Measurements from ENCODE around the gene NGLY1. TPM values are rescaled to one million over a fixed set of nuclear protein-coding genes. Genes with fewer than 3 reads are reported as not detected.

Gene NGLY1
- total RNA-seq, 2 experiments from 2014 or later: 88.1 to 142 TPM

GRCh38 chr3:25677121-25677520 is 106.1 kb downstream of the NGLY1 start:
- no TSS peak for BruUV-seq (replicated peaks)
- Histone ChIP-seq H3K4me1 (ENCODE audit: insufficient read depth, low read length, poor library complexity, severe bottlenecking) (no peaks in the 10 kb centered on the region), H3K4me2 (ENCODE audit: low read length) (no peak overlapping the region), H3K9me3 (ENCODE audit: low read length) (peaks cover 23% of the 10 kb centered on the region; the same call in 1 of the 2 replicates), H3K79me2 (ENCODE audit: insufficient read depth, low read depth, low read length) (no peaks in the 10 kb centered on the region), H4K20me1 (ENCODE audit: insufficient read depth, low read length) (no peaks in the 10 kb centered on the region), H3K9me2 (ENCODE audit: insufficient read depth, low read length) (no peaks in the 10 kb centered on the region), H3K27ac (ENCODE audit: low read depth, low read length, poor library complexity, severe bottlenecking) (no peak overlapping the region), H3K36me3 (ENCODE audit: insufficient read depth, low read length) (peaks cover 7% of the 10 kb centered on the region; the same call in 1 of the 2 replicates), H2AFZ (ENCODE audit: low read length) (no peak overlapping the region), H3K4me3 (ENCODE audit: low read depth, low read length, poor library complexity, severe bottlenecking) (no peak overlapping the region)
- TF ChIP-seq EZH2phosphoT487 (IDR thresholded peaks at IDR 0.05; ENCODE audit: borderline replicate concordance, low read depth, low read length): no peak
- TF ChIP-seq CTCF (conservative IDR thresholded peaks at IDR 0.05; ENCODE audit: low read length): no peak
- DNase-seq (ENCODE audit: low spot score): no peak
- ChIA-PET POLR2A (interaction anchor here (1.0 to 1.5 kb wide), 3 partner anchors 8 to 20 kb away, joined by 3 to 4 read pairs (median 3); no protein-coding TSS in a partner anchor), CTCF (ENCODE audit: unreplicated experiment) (no interaction called here)
- intact Hi-C loops (cut with micrococcal nuclease; ENCODE audit: unreplicated experiment): no loop called here

- H3K4me3 ChIP-seq (ENCODE audit: low read depth, low read length, poor library complexity, severe bottlenecking): no peak overlapping the region
- no peak for DNase-seq (ENCODE audit: low spot score)
- CTCF ChIA-PET (ENCODE audit: unreplicated experiment): no interaction called here
- H3K27ac ChIP-seq (ENCODE audit: low read depth, low read length, poor library complexity, severe bottlenecking): no peak overlapping the region
- TF ChIP-seq EZH2phosphoT487 (IDR thresholded peaks at IDR 0.05; ENCODE audit: borderline replicate concordance, low read depth, low read length) (no peak), CTCF (conservative IDR thresholded peaks at IDR 0.05; ENCODE audit: low read length) (no peak)
- POLR2A ChIA-PET: interaction anchor here (0.6 kb wide), 1 partner anchor 22 kb away, joined by 3 read pairs; no protein-coding TSS in a partner anchor
- H3K9me2 ChIP-seq (ENCODE audit: insufficient read depth, low read length): no peaks in the 10 kb centered on the region
- H3K79me2 ChIP-seq (ENCODE audit: insufficient read depth, low read depth, low read length): no peaks in the 10 kb centered on the region
- no peaks in the 10 kb centered on the region for H3K4me1 ChIP-seq (ENCODE audit: insufficient read depth, low read length, poor library complexity, severe bottlenecking)
- H2AFZ ChIP-seq (ENCODE audit: low read length): no peak overlapping the region
- intact Hi-C loops (cut with micrococcal nuclease; ENCODE audit: unreplicated experiment): no loop called here
- no peak overlapping the region for H3K4me2 ChIP-seq (ENCODE audit: low read length)
- peaks cover 23% of the 10 kb centered on the region; the same call in 1 of the 2 replicates for H3K9me3 ChIP-seq (ENCODE audit: low read length)
- no TSS peak for BruUV-seq (replicated peaks)
- peaks cover 7% of the 10 kb centered on the region; the same call in 1 of the 2 replicates for H3K36me3 ChIP-seq (ENCODE audit: insufficient read depth, low read length)
- no peaks in the 10 kb centered on the region for H4K20me1 ChIP-seq (ENCODE audit: insufficient read depth, low read length)
These were observed 108.6 kb downstream of the NGLY1 start for GRCh38 chr3:25674670-25675069.

- Histone ChIP-seq H3K4me3 (ENCODE audit: low read depth, low read length, poor library complexity, severe bottlenecking) (no peak overlapping the region), H3K79me2 (ENCODE audit: insufficient read depth, low read depth, low read length) (no peaks in the 10 kb centered on the region), H3K9me3 (ENCODE audit: low read length) (peaks cover 23% of the 10 kb centered on the region; the same call in 1 of the 2 replicates), H3K9me2 (ENCODE audit: insufficient read depth, low read length) (no peaks in the 10 kb centered on the region), H3K4me2 (ENCODE audit: low read length) (no peak overlapping the region), H3K4me1 (ENCODE audit: insufficient read depth, low read length, poor library complexity, severe bottlenecking) (no peaks in the 10 kb centered on the region), H4K20me1 (ENCODE audit: insufficient read depth, low read length) (no peaks in the 10 kb centered on the region), H3K27ac (ENCODE audit: low read depth, low read length, poor library complexity, severe bottlenecking) (no peak overlapping the region), H3K36me3 (ENCODE audit: insufficient read depth, low read length) (peaks cover 7% of the 10 kb centered on the region; the same call in 1 of the 2 replicates), H2AFZ (ENCODE audit: low read length) (no peak overlapping the region)
- no TSS peak for BruUV-seq (replicated peaks)
- TF ChIP-seq EZH2phosphoT487 (IDR thresholded peaks at IDR 0.05; ENCODE audit: borderline replicate concordance, low read depth, low read length) (no peak), CTCF (conservative IDR thresholded peaks at IDR 0.05; ENCODE audit: low read length) (no peak)
- ChIA-PET POLR2A (interaction anchor here (1.2 kb wide), 1 partner anchor 10 kb away, joined by 4 read pairs; no protein-coding TSS in a partner anchor), CTCF (ENCODE audit: unreplicated experiment) (no interaction called here)
- intact Hi-C loops (cut with micrococcal nuclease; ENCODE audit: unreplicated experiment): no loop called here
- no peak for DNase-seq (ENCODE audit: low spot score)
These were observed 109.4 kb downstream of the NGLY1 start for GRCh38 chr3:25673738-25674298.
